ENCODE data around the gene STK10. TPM values are rescaled to one million over a fixed set of nuclear protein-coding genes. Genes with fewer than 3 reads are reported as not detected.
A peak's percentile ranks its signal among the peaks of the same experiment; 100 is the strongest.

STK10 gene
- total and polyA plus RNA-seq, 2 donors (not counting 1 experiment from before 2014, with no cell fraction given), result 97.9 to 253 TPM

DNA sequence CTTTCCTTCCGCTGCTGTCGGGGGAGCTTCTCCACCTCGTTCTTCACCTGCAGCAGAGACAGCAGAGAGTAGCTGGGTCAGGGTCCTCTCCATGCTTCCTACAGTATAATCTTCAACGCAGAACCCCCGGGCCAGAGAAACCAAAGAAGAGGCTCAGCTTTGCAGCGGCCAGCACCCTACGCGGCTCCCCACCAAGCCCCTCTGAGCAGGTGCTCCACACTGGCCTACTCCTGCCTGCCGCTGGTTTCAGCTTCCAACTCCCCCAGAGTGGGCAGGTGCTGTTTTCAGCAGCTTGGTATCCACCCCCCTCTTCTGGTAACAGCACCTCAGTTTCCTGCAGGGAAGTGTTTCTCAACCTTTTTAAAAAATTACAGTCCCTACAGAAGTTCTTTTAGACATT, 123.3 kb downstream of the STK10 start:
- DNase-seq, result no peak
- Histone ChIP-seq H2AFZ (ENCODE audit: insufficient read depth, low read depth, low read length, poor library complexity, severe bottlenecking) (no peak overlapping the region), H3K36me3 (replicated peaks in 1 of 2; ENCODE audit: control extremely low read depth in 1 of 2, control insufficient read depth in 1 of 2, extremely low read depth in 1 of 2, insufficient read depth in 2 of 2, low read length in 1 of 2) (peaks cover 9 to 73% of the 10 kb centered on the region in 2 experiments), H3K79me2 (ENCODE audit: control insufficient read depth, insufficient read depth, low read length) (peaks cover 25% of the 10 kb centered on the region), H3K9me3 (ENCODE audit: control extremely low read depth in 1 of 3, control insufficient read depth in 2 of 3, insufficient read depth in 1 of 3, low read length in 2 of 3) (peaks cover 0 to 3% (median 0%) of the 10 kb centered on the region in 3 donors), H4K20me1 (ENCODE audit: control insufficient read depth, insufficient read depth, low read length, poor library complexity, severe bottlenecking) (peaks cover 16% of the 10 kb centered on the region), H3K27ac (ENCODE audit: low read length in 2 of 2) (no peak overlapping the region), H3K4me1 (ENCODE audit: control insufficient read depth in 2 of 2, insufficient read depth in 2 of 2, low read length in 2 of 2) (peaks cover 3 to 9% of the 10 kb centered on the region in 2 donors), H3K4me3 (ENCODE audit: control extremely low read depth in 1 of 5, extremely low read depth in 1 of 5, insufficient read depth in 1 of 5, low read depth in 2 of 5, low read length in 4 of 5) (no peak overlapping the region), H3K4me2 (replicated peaks; ENCODE audit: low read depth, low read length, poor library complexity, severe bottlenecking) (no peak overlapping the region), H3K27me3 (replicated peaks in 1 of 4; ENCODE audit: control extremely low read depth in 1 of 4, control insufficient read depth in 3 of 4, insufficient read depth in 4 of 4, low read length in 3 of 4) (no peaks in the 10 kb centered on the region), H3K9ac (ENCODE audit: low read length) (no peak overlapping the region)
- Mint-ChIP-seq H3K4me3 (no peak overlapping the region), H3K27ac (no peak overlapping the region), H3K9me3 (ENCODE audit: insufficient read depth) (no peaks in the 10 kb centered on the region), H3K4me1 (peaks cover 17% of the 10 kb centered on the region), H3K27me3 (no peaks in the 10 kb centered on the region)
- 97% methylated on average over 9 of the region's 9 CpGs for WGBS (ENCODE audit: insufficient coverage)
- ChIA-PET CTCF (interaction anchor here (1.6 kb wide), 1 partner anchor 152 kb away, joined by 5 read pairs; no protein-coding TSS in a partner anchor), POLR2A (no interaction called here)
- intact Hi-C loops (cut with micrococcal nuclease), result no loop called here
- TF ChIP-seq, protein P1, sequence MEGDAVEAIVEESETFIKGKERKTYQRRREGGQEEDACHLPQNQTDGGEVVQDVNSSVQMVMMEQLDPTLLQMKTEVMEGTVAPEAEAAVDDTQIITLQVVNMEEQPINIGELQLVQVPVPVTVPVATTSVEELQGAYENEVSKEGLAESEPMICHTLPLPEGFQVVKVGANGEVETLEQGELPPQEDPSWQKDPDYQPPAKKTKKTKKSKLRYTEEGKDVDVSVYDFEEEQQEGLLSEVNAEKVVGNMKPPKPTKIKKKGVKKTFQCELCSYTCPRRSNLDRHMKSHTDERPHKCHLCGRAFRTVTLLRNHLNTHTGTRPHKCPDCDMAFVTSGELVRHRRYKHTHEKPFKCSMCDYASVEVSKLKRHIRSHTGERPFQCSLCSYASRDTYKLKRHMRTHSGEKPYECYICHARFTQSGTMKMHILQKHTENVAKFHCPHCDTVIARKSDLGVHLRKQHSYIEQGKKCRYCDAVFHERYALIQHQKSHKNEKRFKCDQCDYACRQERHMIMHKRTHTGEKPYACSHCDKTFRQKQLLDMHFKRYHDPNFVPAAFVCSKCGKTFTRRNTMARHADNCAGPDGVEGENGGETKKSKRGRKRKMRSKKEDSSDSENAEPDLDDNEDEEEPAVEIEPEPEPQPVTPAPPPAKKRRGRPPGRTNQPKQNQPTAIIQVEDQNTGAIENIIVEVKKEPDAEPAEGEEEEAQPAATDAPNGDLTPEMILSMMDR (IDR thresholded peaks at IDR 0.05), result no peak
- ATAC-seq (ENCODE audit: low read depth), result no peak

DNA sequence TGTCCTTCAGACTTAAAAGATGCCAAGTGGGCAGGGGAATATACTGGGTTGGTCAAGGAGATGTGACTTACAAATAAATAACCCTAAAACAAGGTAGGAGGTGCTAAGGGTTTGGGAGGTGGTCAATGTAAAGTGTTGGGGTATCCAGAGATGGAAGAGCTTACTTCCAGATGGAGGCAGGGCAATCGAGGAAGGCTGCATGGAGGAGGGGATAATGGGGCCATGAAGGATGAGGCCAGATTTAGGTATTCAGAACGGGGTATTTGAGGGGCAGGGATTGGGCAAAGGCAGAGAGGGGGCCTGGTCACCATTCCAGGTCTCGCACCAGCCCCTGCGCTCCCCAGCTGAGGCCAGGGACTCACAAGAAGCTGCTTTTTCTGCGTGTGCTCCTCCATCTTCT, 123.7 kb downstream of the STK10 start:
- peaks cover 0 to 3% (median 0%) of the 10 kb centered on the region in 3 donors for H3K9me3 ChIP-seq (ENCODE audit: control extremely low read depth in 1 of 3, control insufficient read depth in 2 of 3, insufficient read depth in 1 of 3, low read length in 2 of 3)
- Mint-ChIP-seq H3K4me1 (peaks cover 15% of the 10 kb centered on the region), H3K4me3 (no peak overlapping the region), H3K27me3 (no peaks in the 10 kb centered on the region), H3K27ac (peak overlapping the region; percentile 32), H3K9me3 (ENCODE audit: insufficient read depth) (no peaks in the 10 kb centered on the region)
- H3K9ac ChIP-seq (ENCODE audit: low read length), result no peak overlapping the region
- peaks cover 20% of the 10 kb centered on the region for H4K20me1 ChIP-seq (ENCODE audit: control insufficient read depth, insufficient read depth, low read length, poor library complexity, severe bottlenecking)
- 96% methylated on average over 5 of the region's 5 CpGs for WGBS (ENCODE audit: insufficient coverage)
- ChIA-PET CTCF (interaction anchor here (1.6 kb wide), 1 partner anchor 152 kb away, joined by 5 read pairs; no protein-coding TSS in a partner anchor), POLR2A (no interaction called here)
- no peak overlapping the region for H3K27ac ChIP-seq (ENCODE audit: low read length in 2 of 2)
- H2AFZ ChIP-seq (ENCODE audit: insufficient read depth, low read depth, low read length, poor library complexity, severe bottlenecking), result no peak overlapping the region
- H3K36me3 ChIP-seq (replicated peaks in 1 of 2; ENCODE audit: control extremely low read depth in 1 of 2, control insufficient read depth in 1 of 2, extremely low read depth in 1 of 2, insufficient read depth in 2 of 2, low read length in 1 of 2), result peaks cover 9 to 73% of the 10 kb centered on the region in 2 experiments
- no peak overlapping the region for H3K4me3 ChIP-seq (ENCODE audit: control extremely low read depth in 1 of 5, extremely low read depth in 1 of 5, insufficient read depth in 1 of 5, low read depth in 2 of 5, low read length in 4 of 5)
- H3K79me2 ChIP-seq (ENCODE audit: control insufficient read depth, insufficient read depth, low read length), result peaks cover 25% of the 10 kb centered on the region
- H3K4me2 ChIP-seq (replicated peaks; ENCODE audit: low read depth, low read length, poor library complexity, severe bottlenecking), result no peak overlapping the region
- no peak for DNase-seq
- TF ChIP-seq, protein P1 (IDR thresholded peaks at IDR 0.05), result no peak
- TF ChIP-seq EZH2 (IDR thresholded peaks at IDR 0.05; ENCODE audit: borderline replicate concordance, insufficient read depth, low read depth, low read length, poor library complexity, severe bottlenecking), result no peak
- H3K4me1 ChIP-seq (ENCODE audit: control insufficient read depth in 2 of 2, insufficient read depth in 2 of 2, low read length in 2 of 2), result peaks cover 3 to 9% of the 10 kb centered on the region in 2 donors
- H3K27me3 ChIP-seq (replicated peaks in 1 of 4; ENCODE audit: control extremely low read depth in 1 of 4, control insufficient read depth in 3 of 4, insufficient read depth in 4 of 4, low read length in 3 of 4), result no peaks in the 10 kb centered on the region
- intact Hi-C loops (cut with micrococcal nuclease), result no loop called here
- no peak for ATAC-seq (ENCODE audit: low read depth)
